ENCODE data around the gene EHBP1.

- TF ChIP-seq CTCF (IDR thresholded peaks at IDR 0.05; ENCODE audit: low read depth, low read length, poor library complexity, severe bottlenecking) = no peak
- no peak for TF ChIP-seq EZH2phosphoT487 (IDR thresholded peaks at IDR 0.05; ENCODE audit: borderline replicate concordance, low read length)
Observed at GRCh38 chr2:62747876-62748275, 42.4 kb downstream of the EHBP1 start.
